ENCODE results near the gene GLT1D1. TPM values are rescaled to one million over a fixed set of nuclear protein-coding genes. Genes with fewer than 3 reads are reported as not detected.

The GLT1D1 gene
- total RNA-seq, 2 donors from 2014 or later = not detected

- Histone ChIP-seq H3K27ac (no peak overlapping the region), H3K4me3 (no peak overlapping the region), H3K27me3 (no peaks in the 10 kb centered on the region), H3K4me1 (peaks cover 5% of the 10 kb centered on the region), H3K9me3 (no peaks in the 10 kb centered on the region), H3K36me3 (replicated peaks in 1 of 2; ENCODE audit: insufficient read depth in 1 of 2, low read depth in 2 of 2) (no peaks in the 10 kb centered on the region)
- DNase-seq (no peak), ATAC-seq (no peak)
- intact Hi-C loops (cut with DNase I) = no loop called here
- TF ChIP-seq CTCF (IDR thresholded peaks at IDR 0.05) = no peak
- no peak for TF ChIP-seq POLR2A (IDR thresholded peaks at IDR 0.05)
- 53 to 69% methylated on average over 10 of the region's 10 CpGs for WGBS, 2 donors
Measured at GRCh38 chr12:128947209-128947608, 93.9 kb downstream of the GLT1D1 start.

DNA sequence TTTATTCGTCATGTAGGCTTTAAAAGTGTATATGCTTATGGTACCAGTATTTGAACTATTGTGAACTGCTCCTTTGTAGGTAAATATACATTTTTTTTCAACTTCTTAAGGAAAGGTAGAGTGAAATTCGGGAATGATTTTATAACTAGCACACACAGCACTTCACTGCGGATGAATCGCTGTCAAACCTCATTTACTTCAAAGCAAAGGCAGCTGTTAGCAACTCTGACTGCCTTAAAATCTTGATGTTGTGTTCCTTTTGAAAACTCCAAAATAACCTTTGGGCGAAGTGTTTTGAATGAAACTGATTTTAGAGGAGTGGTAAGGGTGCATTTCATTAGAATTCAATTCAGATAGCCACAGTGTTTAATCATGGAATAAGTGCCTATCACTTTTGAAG is 95.8 kb downstream of the GLT1D1 start:
- no peaks in the 10 kb centered on the region for H3K4me1 ChIP-seq
- DNase-seq = no peak
- intact Hi-C loops (cut with DNase I) = no loop called here
- 74 to 79% methylated on average over 5 of the region's 5 CpGs for WGBS, 2 donors
- no peak for ATAC-seq
- TF ChIP-seq POLR2A (IDR thresholded peaks at IDR 0.05) (no peak), CTCF (IDR thresholded peaks at IDR 0.05) (no peak)
- H3K4me3 ChIP-seq = no peak overlapping the region
- no peaks in the 10 kb centered on the region for H3K36me3 ChIP-seq (replicated peaks in 1 of 2; ENCODE audit: insufficient read depth in 1 of 2, low read depth in 2 of 2)
- H3K27ac ChIP-seq = no peak overlapping the region
- no peaks in the 10 kb centered on the region for H3K27me3 ChIP-seq
- no peaks in the 10 kb centered on the region for H3K9me3 ChIP-seq

GRCh38 chr12:128951448-128951847 is 98.2 kb downstream of the GLT1D1 start:
- Histone ChIP-seq H3K4me1 (no peaks in the 10 kb centered on the region), H3K9me3 (no peaks in the 10 kb centered on the region), H3K27me3 (no peaks in the 10 kb centered on the region), H3K4me3 (no peak overlapping the region), H3K36me3 (replicated peaks in 1 of 2; ENCODE audit: insufficient read depth in 1 of 2, low read depth in 2 of 2) (no peaks in the 10 kb centered on the region), H3K27ac (no peak overlapping the region)
- WGBS, 2 donors = 72 to 75% methylated on average over 13 of the region's 13 CpGs
- TF ChIP-seq POLR2A (IDR thresholded peaks at IDR 0.05) = no peak
- TF ChIP-seq CTCF (IDR thresholded peaks at IDR 0.05) = no peak
- no peak for ATAC-seq
- DNase-seq = no peak
- intact Hi-C loops (cut with DNase I) = no loop called here

GRCh38 chr12:128956755-128957154 is 103.5 kb downstream of the GLT1D1 start:
- DNase-seq (no peak), ATAC-seq (no peak)
- no peaks in the 10 kb centered on the region for H3K9me3 ChIP-seq
- no peaks in the 10 kb centered on the region for H3K4me1 ChIP-seq
- intact Hi-C loops (cut with DNase I) = no loop called here
- H3K36me3 ChIP-seq (replicated peaks in 1 of 2; ENCODE audit: insufficient read depth in 1 of 2, low read depth in 2 of 2) = no peaks in the 10 kb centered on the region
- no peak for TF ChIP-seq CTCF (IDR thresholded peaks at IDR 0.05)
- no peak for TF ChIP-seq POLR2A (IDR thresholded peaks at IDR 0.05)
- H3K27ac ChIP-seq = no peak overlapping the region
- H3K4me3 ChIP-seq = no peak overlapping the region
- WGBS, 2 donors = 54 to 55% methylated on average over 7 of the region's 7 CpGs
- no peaks in the 10 kb centered on the region for H3K27me3 ChIP-seq

DNA sequence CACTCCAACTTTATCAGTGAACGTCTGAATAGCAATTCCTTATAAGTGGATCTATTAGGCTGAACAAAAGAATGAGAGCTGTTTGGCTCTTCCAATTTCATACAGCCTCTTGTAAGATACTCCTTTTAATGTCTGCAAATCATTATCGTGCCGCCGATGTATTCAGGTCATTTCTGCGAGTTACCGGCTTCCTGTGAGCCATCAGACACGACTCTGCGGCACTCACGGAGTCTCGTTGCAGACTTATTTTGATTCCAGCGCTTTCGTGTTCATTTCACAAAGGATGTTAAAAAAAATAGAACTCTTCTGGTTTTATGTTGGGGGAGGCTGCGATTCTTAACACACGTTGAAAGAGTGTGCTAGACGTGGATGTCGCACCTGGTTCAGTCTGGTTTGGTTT is 106.6 kb downstream of the GLT1D1 start:
- intact Hi-C loops (cut with DNase I) = no loop called here
- DNase-seq (no peak), ATAC-seq (no peak)
- H3K27ac ChIP-seq = no peak overlapping the region
- WGBS, 2 donors = 49 to 55% methylated on average over 16 of the region's 16 CpGs
- no peaks in the 10 kb centered on the region for H3K36me3 ChIP-seq (replicated peaks in 1 of 2; ENCODE audit: insufficient read depth in 1 of 2, low read depth in 2 of 2)
- no peaks in the 10 kb centered on the region for H3K27me3 ChIP-seq
- no peaks in the 10 kb centered on the region for H3K9me3 ChIP-seq
- H3K4me3 ChIP-seq = no peak overlapping the region
- no peaks in the 10 kb centered on the region for H3K4me1 ChIP-seq
- TF ChIP-seq POLR2A (IDR thresholded peaks at IDR 0.05) (no peak), CTCF (IDR thresholded peaks at IDR 0.05) (no peak)

Measured in body of pancreas (tissue), 4 donors.